Common myeloid progenitor, CD34-positive (primary cell): ENCODE results near the gene CACUL1.

Source experiments
- CTCF ChIA-PET: fragments of 350-600 bp; sonication (Branson Sonifier 250); formaldehyde crosslinking; loops from one replicate; lab custom pipeline; 2021; ENCODE audit warnings: antibody characterized with exemption; lab: Charles Lee
- POLR2A ChIA-PET: fragments of 350-600 bp; sonication (Branson Sonifier 250); formaldehyde crosslinking; loops from one replicate; lab custom pipeline; 2021; ENCODE audit warnings: antibody characterized with exemption; lab: Charles Lee
- DNase-seq, 3 donors: peaks; one replicate each; pipeline versions ENCODE4 v3.0.0 to v3.0.0-alpha.2; 2013
- H3K27ac ChIP-seq, 2 experiments: 1 replicate in 1 of 2; 2 replicates in 1 of 2; pipeline ENCODE4 v1.7.0; 2013; ENCODE audit warnings: inconsistent platforms in 2 of 2, low read length in 2 of 2, mild to moderate bottlenecking in 2 of 2, low read depth in 1 of 2, moderate library complexity in 1 of 2; ENCODE audit not compliant: severe bottlenecking in 2 of 2, insufficient read depth in 1 of 2, poor library complexity in 1 of 2
- H3K27me3 ChIP-seq, 5 experiments: replicated peaks in 2 of 5; 1 replicate in 3 of 5; 2 replicates in 2 of 5; pipeline versions ENCODE4 v1.6.1 to v1.7.0; 2013; ENCODE audit warnings: low read length in 4 of 5, mild to moderate bottlenecking in 2 of 5, moderate library complexity in 2 of 5, inconsistent platforms in 1 of 5; ENCODE audit not compliant: insufficient read depth in 5 of 5, control insufficient read depth in 4 of 5
- H3K36me3 ChIP-seq, 4 experiments: 1 replicate in 2 of 4; 2 replicates in 2 of 4; pipeline versions ENCODE4 v1.6.1 to v1.7.0; 2013; ENCODE audit warnings: low read length in 3 of 4, control low read depth in 1 of 4, mild to moderate bottlenecking in 1 of 4; ENCODE audit not compliant: control insufficient read depth in 4 of 4, insufficient read depth in 4 of 4
- H3K4me1 ChIP-seq, 4 experiments: 1 replicate in 3 of 4; 2 replicates in 1 of 4; pipeline versions ENCODE4 v1.6.1 to v1.7.1; 2013; ENCODE audit warnings: low read length in 3 of 4, mild to moderate bottlenecking in 3 of 4, control low read depth in 1 of 4, inconsistent platforms in 1 of 4, moderate library complexity in 1 of 4; ENCODE audit not compliant: control insufficient read depth in 4 of 4, insufficient read depth in 4 of 4; ENCODE audit errors: control extremely low read depth in 1 of 4
- H3K4me3 ChIP-seq, 7 experiments: 1 replicate in 4 of 7; 2 replicates in 3 of 7; pipeline versions ENCODE4 v1.5.1 to v1.7.0; 2013; ENCODE audit warnings: mild to moderate bottlenecking in 7 of 7, low read length in 6 of 7, moderate library complexity in 6 of 7, inconsistent platforms in 2 of 7, low read depth in 2 of 7, control low read depth in 1 of 7; ENCODE audit not compliant: insufficient read depth in 4 of 7, control insufficient read depth in 1 of 7; ENCODE audit errors: extremely low read depth in 1 of 7
- H3K9me3 ChIP-seq, 5 experiments: 1 replicate in 4 of 5; 2 replicates in 1 of 5; pipeline versions ENCODE4 v1.6.1 to v1.7.1; 2013; ENCODE audit warnings: low read length in 4 of 5, mild to moderate bottlenecking in 2 of 5, inconsistent platforms in 1 of 5, low read depth in 1 of 5, moderate library complexity in 1 of 5; ENCODE audit not compliant: control insufficient read depth in 4 of 5, insufficient read depth in 2 of 5; ENCODE audit errors: control extremely low read depth in 1 of 5
- WGBS: methylation state at CpG from one replicate; pipeline ENCODE4 v1.1.5; 2013; ENCODE audit not compliant: insufficient coverage; 5-methylcytosine and 5-hydroxymethylcytosine counted together

Gene CACUL1

GRCh38 chr10:118735294-118735693 lies 19.5 kb downstream of the CACUL1 start:
- H3K27me3 ChIP-seq = no peaks in the 10 kb centered on the region
- DNase-seq = no peak
- ChIA-PET POLR2A (no interaction called here), CTCF (interaction anchor here (0.7 to 5.3 kb wide), 5 partner anchors 9 to 65 kb away, joined by 3 to 45 read pairs (median 9); partner anchors contain the start of gene CACUL1)
- no peaks in the 10 kb centered on the region for H3K9me3 ChIP-seq
- H3K4me3 ChIP-seq = no peak overlapping the region
- H3K36me3 ChIP-seq = no peaks in the 10 kb centered on the region
- no peak overlapping the region for H3K27ac ChIP-seq
- 78% methylated on average over 1 of the region's 1 CpG for WGBS
- H3K4me1 ChIP-seq = peaks cover 11 to 40% (median 28%) of the 10 kb centered on the region in 4 experiments

DNA sequence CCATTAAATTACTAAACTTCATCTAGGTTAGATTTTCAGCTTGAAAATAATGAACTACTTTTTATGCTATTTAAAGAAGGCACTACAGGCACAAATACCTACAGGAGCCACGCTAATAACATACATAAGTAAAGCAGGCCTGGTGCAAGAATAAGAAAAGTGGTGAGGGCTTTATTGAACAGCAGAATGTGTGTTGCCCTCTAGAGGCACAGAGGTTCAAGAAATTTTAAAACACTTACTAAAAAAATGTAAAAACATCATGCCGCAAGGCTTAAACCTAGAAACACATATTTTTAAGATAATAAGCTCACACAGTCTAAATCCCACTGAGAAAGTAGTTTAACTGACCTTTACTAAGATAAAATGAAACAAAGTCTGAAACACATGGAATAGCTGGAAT lies 20.3 kb downstream of the CACUL1 start:
- H3K27ac ChIP-seq = no peak overlapping the region
- H3K27me3 ChIP-seq = no peaks in the 10 kb centered on the region
- no peaks in the 10 kb centered on the region for H3K9me3 ChIP-seq
- ChIA-PET CTCF (interaction anchor here (2.1 to 5.3 kb wide), 4 partner anchors 15 to 66 kb away, joined by 9 to 45 read pairs (median 10); partner anchors contain the start of gene CACUL1), POLR2A (no interaction called here)
- no peak overlapping the region for H3K4me3 ChIP-seq
- WGBS = no CpG with 5 or more reads among the region's 2 CpGs
- no peaks in the 10 kb centered on the region for H3K36me3 ChIP-seq
- DNase-seq = no peak
- H3K4me1 ChIP-seq = peaks cover 17 to 47% (median 35%) of the 10 kb centered on the region in 4 experiments

DNA sequence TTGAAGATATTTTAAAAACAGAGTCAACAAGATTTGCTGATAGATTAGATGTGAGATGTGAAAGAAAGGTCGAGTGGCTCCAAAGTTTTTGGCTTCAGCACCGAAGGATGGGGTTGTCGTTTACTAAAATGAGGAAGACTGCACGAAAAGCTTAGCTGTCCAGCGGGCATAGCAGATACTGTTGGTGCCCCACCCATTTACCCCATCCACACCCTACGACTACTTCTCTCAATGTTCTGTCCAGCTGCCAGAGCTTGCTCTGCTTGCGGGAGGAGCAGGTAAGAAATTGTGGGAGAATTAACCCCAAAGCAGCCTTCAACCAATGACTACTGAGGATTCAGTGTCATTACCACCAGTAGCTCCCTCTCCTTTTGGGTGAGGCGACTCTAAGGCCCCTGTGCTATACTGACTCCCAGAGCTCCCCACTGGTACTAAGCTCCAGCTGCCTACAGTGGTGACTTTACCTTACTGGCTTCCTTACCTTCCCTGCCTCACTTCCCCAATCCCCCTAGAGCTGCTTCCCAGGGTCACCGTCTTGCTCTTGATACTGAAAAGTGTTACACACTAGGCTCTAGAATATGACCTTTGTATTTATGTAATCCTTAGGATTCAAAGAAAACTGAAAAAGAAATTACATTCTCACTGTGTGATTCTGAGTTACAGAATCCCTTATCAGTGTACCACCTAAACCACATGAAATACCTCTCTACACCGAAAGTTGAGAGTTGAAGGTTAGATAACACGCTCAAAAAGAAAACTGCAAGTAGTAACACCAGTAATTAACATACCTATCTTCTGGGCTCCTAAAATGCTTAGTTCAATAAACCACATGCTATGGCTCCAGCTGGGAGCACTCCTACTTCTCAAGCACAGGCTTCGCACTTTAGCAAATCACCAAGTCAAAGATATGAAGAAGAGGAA lies 22.3 kb downstream of the CACUL1 start:
- no peak overlapping the region for H3K4me3 ChIP-seq
- no peak overlapping the region for H3K27ac ChIP-seq
- H3K4me1 ChIP-seq = peaks cover 17 to 52% (median 39%) of the 10 kb centered on the region in 4 experiments
- 95% methylated on average over 6 of the region's 12 CpGs for WGBS
- CTCF ChIA-PET = interaction anchor here (0.6 to 5.3 kb wide), 5 partner anchors 8 to 139 kb away, joined by 3 to 45 read pairs (median 6); partner anchors contain the start of gene CACUL1
- peaks cover 0 to 4% (median under 1%) of the 10 kb centered on the region in 4 experiments for H3K36me3 ChIP-seq
- POLR2A ChIA-PET = no interaction called here
- no peaks in the 10 kb centered on the region for H3K9me3 ChIP-seq
- DNase-seq = no peak
- no peaks in the 10 kb centered on the region for H3K27me3 ChIP-seq

GRCh38 chr10:118730756-118731456 lies 23.9 kb downstream of the CACUL1 start:
- Histone ChIP-seq H3K4me3 (no peak overlapping the region), H3K4me1 (peaks cover 17 to 51% (median 39%) of the 10 kb centered on the region in 4 experiments), H3K36me3 (peaks cover 2 to 13% (median 9%) of the 10 kb centered on the region in 4 experiments), H3K27me3 (no peaks in the 10 kb centered on the region), H3K27ac (peak overlapping the region in 1 of 2 experiments; percentile 4), H3K9me3 (no peaks in the 10 kb centered on the region)
- POLR2A ChIA-PET = no interaction called here
- no peak for DNase-seq
- 50% methylated on average over 6 of the region's 7 CpGs for WGBS
- CTCF ChIA-PET = interaction anchor here (0.8 to 1.5 kb wide), 3 partner anchors 10 to 162 kb away, joined by 3 to 4 read pairs (median 3); no protein-coding TSS in a partner anchor

DNA sequence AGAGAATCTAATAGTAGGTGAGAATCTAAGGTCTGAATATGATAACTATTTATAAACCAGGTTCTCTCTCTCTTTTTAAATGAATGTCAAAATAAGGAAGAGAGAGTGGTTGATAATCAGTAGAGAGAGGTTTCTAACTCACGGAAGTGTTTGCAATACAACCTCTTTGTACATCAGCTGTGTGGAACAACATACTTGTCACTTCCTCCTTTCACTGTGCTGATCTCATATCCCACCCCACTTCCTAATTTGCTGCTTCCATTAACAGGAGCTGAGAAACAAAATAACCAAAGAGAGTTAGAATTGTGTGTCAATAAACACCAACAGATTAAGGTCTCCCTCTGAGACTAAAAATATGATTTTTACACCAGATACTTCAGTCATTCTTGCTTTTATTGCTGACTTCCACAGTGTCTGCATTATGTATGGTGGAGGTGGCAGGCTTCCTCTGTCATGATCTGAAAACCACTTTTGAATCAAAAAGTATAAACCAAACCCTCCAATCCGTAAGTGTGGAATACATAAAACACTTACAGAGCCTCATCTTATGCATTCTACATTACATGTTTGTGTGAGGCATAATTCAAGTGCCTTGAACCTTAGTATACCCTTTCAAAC lies 25.0 kb downstream of the CACUL1 start:
- Histone ChIP-seq H3K9me3 (no peaks in the 10 kb centered on the region), H3K36me3 (peaks cover 2 to 15% (median 9%) of the 10 kb centered on the region in 4 experiments), H3K4me1 (peaks cover 12 to 44% (median 34%) of the 10 kb centered on the region in 4 experiments), H3K27me3 (no peaks in the 10 kb centered on the region), H3K4me3 (peak overlapping the region in 3 of 7 experiments; percentile 13 to 37 (median 36)), H3K27ac (peak overlapping the region; percentile 17 to 37)
- ChIA-PET POLR2A (no interaction called here), CTCF (interaction anchor here (0.7 to 1.7 kb wide), 5 partner anchors 8 to 64 kb away, joined by 3 to 5 read pairs (median 3); partner anchors contain the start of gene CACUL1)
- WGBS = no CpG with 5 or more reads among the region's 2 CpGs
- peak; percentile 69 to 86 (median 70) for DNase-seq

GRCh38 chr10:118729200-118729599 lies 25.6 kb downstream of the CACUL1 start:
- Histone ChIP-seq H3K36me3 (peaks cover 2 to 15% (median 9%) of the 10 kb centered on the region in 4 experiments), H3K27me3 (no peaks in the 10 kb centered on the region), H3K4me3 (peak overlapping the region in 2 of 7 experiments; percentile 13 to 36), H3K4me1 (peaks cover 12 to 42% (median 31%) of the 10 kb centered on the region in 4 experiments), H3K9me3 (no peaks in the 10 kb centered on the region), H3K27ac (peak overlapping the region; percentile 17 to 37)
- ChIA-PET CTCF (interaction anchor here (0.7 to 1.7 kb wide), 5 partner anchors 8 to 64 kb away, joined by 3 to 5 read pairs (median 3); partner anchors contain the start of gene CACUL1), POLR2A (no interaction called here)
- no peak for DNase-seq
- WGBS = 69% methylated on average over 1 of the region's 3 CpGs
